GM18511 (cell line): ENCODE data around the gene CDKAL1.
"Not testable (repeated sequence)": the region's sequence is repeated elsewhere in the genome, so short reads cannot be mapped to it uniquely, and the experiment has no call there.

ENCODE experiments used
- ATAC-seq: cut with Tn5 transposase; IDR thresholded peaks from one replicate; pipeline ENCODE4 v1.9.1; 2021; ENCODE audit warnings: mild to moderate bottlenecking, moderate library complexity; ENCODE audit not compliant: unreplicated experiment

The CDKAL1 gene

GRCh38 chr6:21186479-21187055 is 652.3 kb downstream of the CDKAL1 start:
- ATAC-seq, result no peak

GRCh38 chr6:21187485-21187884 is 653.2 kb downstream of the CDKAL1 start:
- ATAC-seq, result no peak

DNA sequence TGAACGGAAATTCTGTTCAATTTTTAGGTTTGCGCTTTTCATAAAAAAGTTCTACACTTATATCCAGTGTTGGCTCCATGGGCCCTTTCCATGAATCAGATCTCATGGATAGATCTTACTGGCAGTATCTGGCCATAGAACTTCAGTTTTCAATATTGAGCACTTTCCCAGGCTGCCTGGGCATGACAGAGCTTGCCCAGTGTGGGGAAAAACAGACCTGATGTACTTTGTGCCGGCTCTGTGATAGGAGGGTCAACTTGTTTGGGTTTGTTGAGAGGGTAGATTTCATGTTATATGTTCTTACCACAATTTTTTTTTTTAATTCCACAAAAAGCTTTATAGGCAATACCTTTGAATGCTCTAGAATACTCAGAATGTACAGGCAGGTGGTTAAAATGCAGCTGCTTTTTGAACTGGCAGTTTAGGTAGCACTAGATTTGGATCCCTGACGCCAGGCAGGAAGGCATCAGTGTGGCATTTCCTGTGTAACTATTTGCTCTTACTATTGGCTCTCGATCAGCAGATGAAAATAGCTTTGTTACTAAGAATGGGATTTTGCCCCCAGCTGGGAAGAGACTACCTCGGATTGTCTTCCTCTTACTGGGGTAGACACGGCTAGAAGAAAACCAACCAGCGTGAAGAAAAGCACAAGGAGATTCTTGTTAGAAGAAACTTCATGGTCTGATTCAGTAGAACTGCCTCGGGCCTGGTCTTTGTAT is 654.4 kb downstream of the CDKAL1 start:
- peak; percentile 53 for ATAC-seq

GRCh38 chr6:21189759-21190158 is 655.5 kb downstream of the CDKAL1 start:
- ATAC-seq, result no peak

- no peak for ATAC-seq
These were observed 656.4 kb downstream of the CDKAL1 start for GRCh38 chr6:21190701-21191100.

- no peak for ATAC-seq
These were observed 659.7 kb downstream of the CDKAL1 start for GRCh38 chr6:21193790-21194475.

- ATAC-seq, result not testable (repeated sequence)
These were observed 661.0 kb downstream of the CDKAL1 start for GRCh38 chr6:21195301-21195700.

GRCh38 chr6:21198032-21198640 is 663.9 kb downstream of the CDKAL1 start:
- ATAC-seq, result peak; percentile 50

GRCh38 chr6:21199262-21199661 is 665.0 kb downstream of the CDKAL1 start:
- ATAC-seq, result no peak

DNA sequence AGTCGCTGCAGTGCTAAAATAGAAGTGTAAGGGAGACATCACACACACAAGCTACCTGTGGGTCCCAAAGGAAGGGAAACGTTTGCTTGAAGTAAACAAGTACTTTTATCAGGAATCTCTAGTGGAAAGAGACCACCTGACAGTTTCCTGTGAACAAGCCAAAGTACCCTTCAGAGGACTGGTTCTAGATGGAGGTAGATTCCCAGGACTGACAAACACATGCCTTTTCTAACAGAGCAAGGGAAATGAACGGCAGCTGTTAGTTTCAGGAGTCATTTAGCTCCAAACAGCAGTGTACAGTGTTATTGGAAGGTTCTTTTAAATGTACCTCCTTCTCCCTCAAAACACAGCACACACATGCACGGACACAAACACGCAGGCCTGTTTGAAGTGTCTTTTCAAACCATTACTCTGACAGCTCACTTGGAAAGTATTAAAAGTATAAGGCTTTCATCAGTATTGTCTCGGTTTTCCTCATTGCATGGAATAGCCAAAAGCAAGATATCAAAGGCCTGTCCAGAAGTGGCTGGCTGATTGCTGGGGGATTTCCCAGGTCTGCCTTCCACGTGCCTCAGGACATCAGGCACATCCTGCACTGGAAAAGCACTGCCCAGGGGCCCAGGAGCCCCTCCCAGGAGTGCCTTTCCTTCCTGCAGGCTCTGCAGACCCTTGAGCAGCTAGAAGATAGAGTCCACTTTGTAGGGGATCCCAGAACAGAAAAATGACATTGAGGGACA is 666.0 kb downstream of the CDKAL1 start:
- no peak for ATAC-seq

- no peak for ATAC-seq
These were observed 666.9 kb downstream of the CDKAL1 start for GRCh38 chr6:21201187-21201586.

- ATAC-seq, result no peak
These were observed 667.5 kb downstream of the CDKAL1 start for GRCh38 chr6:21201637-21202350.

DNA sequence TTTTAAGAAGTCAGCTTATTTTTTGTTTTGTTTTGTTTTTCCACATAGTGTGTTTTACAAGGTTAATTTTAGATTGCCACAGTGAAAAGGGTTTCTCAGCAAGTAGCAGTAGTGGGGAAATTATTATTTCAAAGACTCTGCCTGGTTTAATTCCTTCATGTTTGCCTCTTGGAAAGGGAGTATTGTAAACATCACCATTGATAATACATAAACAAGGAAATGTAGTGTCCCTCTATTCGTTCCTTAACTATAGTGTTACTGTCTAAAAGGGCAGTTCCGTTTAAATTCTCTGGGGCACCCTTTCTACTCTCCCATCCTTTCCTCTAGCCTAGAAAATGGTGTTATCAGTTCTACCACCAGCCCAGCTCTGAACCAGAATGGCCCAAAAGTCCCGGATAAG is 668.3 kb downstream of the CDKAL1 start:
- ATAC-seq, result no peak

DNA sequence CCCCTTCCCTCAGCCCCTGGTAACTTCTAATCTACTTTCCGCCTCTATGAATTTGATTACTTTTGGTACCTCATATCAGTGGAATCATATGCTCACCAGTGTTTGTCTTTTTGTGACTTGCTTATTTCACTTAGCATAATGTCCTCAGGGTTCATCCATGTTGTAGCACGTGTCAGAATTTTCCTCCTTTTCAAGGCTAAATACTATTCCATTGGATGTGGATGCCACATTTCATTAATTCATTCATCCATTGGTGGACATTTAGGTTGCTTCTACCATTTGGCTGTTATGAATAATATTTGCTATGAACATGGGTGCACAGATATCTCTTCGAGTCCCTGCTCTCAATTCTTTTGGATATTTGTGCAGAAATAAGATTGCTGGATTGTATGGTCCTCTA is 670.7 kb downstream of the CDKAL1 start:
- no peak for ATAC-seq

DNA sequence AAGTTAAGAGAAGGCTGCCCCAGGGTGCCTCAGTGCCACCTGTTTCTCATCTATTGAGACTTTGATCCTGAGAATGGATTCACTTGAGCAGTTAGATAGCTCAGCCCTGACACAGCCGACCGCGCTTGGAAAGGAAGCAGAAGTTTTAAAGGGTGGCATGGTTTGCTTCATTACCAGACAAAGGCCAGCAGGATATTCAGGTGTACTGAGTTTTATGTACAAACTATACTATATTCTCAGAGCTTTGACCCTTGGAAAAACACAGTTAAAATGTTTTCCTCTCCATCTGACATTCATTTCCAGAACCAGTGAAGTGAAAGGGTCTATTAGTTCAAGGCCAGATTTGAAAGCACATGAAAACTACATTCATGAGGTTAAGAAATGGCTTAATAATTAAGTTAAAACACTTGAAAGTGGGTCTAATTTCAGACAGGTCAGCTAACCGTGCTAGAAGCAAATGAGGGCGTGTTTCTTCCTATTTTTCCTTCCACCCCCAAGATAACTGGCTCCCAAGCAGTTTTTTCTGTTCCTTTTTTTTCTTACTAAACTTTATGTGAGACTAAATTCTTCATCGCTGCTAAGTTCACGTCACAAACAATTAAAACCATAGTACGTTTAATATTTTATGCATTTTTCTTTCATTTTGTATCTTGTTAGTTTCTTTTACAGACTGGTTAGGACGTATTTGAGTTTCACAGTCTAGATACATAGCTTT is 674.0 kb downstream of the CDKAL1 start:
- ATAC-seq, result peak; percentile 63

DNA sequence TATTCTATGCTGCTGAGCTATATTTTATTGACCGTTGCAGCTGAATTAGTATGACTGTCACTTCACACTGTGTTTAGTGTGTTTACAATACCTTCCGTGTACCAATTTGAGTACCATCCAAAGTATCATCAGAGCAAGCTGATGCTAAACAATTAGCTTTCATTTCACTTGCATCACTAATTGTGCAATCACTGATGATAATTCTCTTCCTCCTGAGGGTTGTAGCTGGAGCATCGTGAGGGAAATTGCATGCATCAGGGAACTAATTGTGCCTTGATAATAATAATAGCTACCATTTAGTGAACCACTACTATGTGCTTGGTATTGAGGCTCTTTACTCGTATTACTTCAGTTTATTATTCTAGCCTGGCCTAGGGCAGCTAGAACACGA is 674.5 kb downstream of the CDKAL1 start:
- no peak for ATAC-seq

- ATAC-seq, result peak; percentile 62
These were observed 679.2 kb downstream of the CDKAL1 start for GRCh38 chr6:21213492-21213891.

DNA sequence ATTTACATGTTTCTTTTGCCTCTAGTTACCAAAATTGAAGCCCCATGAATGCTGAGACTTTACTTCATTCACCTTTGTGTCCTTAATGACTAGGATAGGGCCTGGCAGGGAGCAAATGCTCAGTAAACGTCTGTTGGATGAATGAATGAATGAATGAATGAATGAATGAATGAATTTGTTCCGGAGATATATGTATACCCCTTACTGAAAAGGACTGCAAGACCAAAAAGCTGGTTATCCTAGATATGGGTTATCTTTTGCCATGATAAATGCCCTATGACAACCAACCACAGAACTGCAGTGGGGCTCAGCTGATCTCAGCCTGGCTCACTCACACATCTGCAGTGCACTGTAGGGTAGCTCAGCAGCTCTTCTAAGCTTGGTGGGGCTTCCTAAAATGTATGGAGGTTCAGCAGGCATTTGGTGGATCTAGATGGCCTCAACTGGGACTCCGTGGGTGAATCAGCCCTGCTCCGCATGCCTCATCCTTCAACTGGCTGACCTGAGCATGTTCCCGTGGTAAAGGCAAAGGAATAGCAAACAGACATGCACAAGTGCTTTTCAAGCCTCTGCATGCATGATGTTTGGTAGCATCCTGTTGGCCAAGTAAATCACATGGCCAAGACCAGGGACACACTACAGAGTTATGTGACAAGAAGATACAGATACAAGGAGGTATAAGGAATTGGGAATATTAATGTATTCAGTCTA is 680.6 kb downstream of the CDKAL1 start:
- ATAC-seq, result no peak

DNA sequence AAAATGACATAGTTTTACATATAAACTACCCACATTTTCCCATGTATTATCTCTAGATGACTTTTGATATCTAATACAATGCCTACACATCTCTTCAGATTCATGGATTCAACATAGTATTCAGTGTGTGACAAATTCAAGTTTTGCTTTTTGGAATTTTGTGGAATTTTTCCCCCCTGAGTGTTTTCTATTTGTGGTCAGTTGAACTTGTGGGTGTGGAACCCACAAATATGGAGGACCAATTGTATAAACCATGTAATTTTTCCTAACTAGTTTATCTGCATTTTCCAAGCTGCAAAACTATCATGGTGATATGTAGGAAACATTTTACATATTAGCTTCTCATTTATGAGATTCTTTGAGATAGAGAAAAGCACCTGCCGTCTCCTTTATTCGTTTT is 685.0 kb downstream of the CDKAL1 start:
- ATAC-seq, result no peak
